ENCODE data around the gene FRMD6.
"Not testable (repeated sequence)": the region's sequence is repeated elsewhere in the genome, so short reads cannot be mapped to it uniquely, and the experiment has no call there.

The FRMD6 gene

GRCh38 chr14:51628238-51628637, 23.5 kb upstream of the FRMD6 start:
- no peak for TF ChIP-seq CTCF (IDR thresholded peaks at IDR 0.05)
- no peak for TF ChIP-seq ZFX (IDR thresholded peaks at IDR 0.05; ENCODE audit: borderline replicate concordance)
- H3K27ac ChIP-seq = no peak overlapping the region

DNA sequence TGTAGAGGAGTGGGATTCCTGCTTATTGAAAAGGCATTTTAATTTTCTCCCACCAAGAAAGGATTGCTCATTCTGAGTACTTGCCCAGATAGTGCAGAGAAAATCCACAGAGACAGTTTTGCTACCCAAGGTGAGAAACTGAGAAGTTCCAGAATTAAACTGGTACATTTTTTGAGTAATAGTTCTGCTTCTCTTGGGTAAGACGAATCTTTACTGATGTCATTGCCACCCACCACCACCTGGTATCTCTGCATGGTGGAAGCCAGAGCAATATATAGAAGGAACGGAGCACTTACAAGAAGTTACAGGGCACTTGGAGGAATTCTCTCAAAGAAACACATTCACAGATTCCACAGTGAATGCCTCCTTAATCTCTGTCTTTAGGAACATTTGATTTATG, 20.7 kb upstream of the FRMD6 start:
- TF ChIP-seq CTCF (IDR thresholded peaks at IDR 0.05) (no peak), ZFX (IDR thresholded peaks at IDR 0.05; ENCODE audit: borderline replicate concordance) (no peak)
- H3K27ac ChIP-seq = no peak overlapping the region

DNA sequence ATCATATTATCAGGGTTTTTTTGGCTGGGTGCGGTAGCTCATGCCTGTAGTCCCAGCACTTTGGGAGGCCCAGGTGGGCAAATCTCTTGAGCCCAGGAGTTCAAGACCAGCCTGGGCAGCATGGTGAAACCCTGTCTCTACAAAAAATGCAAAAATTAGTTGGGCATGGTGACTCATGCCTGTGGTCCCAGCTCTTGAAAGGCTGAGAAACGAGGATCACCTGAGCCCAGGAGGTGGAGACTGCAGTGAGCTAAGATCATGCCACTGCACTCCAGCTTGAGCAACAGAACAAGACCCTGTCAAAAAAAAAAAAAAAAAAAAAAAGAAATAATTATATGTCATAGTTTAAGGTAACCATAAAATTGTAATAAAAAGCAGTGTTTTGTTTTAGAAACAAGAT, 18.4 kb upstream of the FRMD6 start:
- not testable (repeated sequence) for H3K27ac ChIP-seq

- H3K27ac ChIP-seq = no peak overlapping the region
- TF ChIP-seq CTCF (IDR thresholded peaks at IDR 0.05) (no peak), ZFX (IDR thresholded peaks at IDR 0.05; ENCODE audit: borderline replicate concordance) (no peak)
Measured at GRCh38 chr14:51636109-51636508, 15.6 kb upstream of the FRMD6 start.

DNA sequence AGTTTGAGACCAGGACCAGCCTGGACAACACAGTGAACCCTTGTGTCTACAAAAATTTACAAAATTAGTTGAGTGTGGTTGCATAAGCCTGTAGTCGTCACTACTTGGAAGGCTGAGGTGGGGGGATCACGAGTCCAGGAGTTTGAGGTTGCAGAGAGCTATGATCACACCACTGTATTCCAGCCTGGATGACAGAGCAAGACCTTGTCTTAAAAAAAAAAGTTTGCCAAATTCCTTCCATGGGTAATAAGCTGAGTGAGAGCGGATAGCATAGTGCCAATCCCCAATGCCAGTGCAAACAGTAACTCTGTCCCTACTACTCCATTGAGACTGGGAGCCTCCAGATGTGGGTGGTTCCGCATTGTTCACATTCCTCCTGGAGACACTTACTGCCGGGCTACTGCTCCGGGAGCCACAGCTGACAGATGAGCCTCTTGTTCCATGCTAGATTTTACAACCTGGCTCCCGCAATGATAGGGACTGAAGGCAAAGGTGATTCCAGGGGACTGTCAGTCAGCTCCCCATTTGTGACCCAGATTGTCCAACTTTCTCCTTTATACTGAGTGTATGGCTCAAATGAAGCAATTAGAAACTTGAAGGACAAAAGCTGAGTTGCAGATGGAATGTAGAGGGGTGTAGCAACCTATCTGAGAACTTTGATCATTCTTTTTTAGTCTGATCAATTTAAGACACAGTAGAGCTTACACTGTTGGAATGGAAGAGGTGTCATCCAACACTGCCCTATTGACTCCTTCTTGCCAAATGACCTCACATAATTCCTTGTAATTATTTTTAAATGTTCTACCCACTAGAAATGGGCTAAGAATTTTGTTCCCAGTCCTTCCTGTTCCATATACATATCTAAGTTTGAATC, 13.4 kb upstream of the FRMD6 start:
- no peak overlapping the region for H3K27ac ChIP-seq
- no peak for TF ChIP-seq CTCF (IDR thresholded peaks at IDR 0.05)
- TF ChIP-seq ZFX (IDR thresholded peaks at IDR 0.05; ENCODE audit: borderline replicate concordance) = no peak

GRCh38 chr14:51639668-51640316, 11.9 kb upstream of the FRMD6 start:
- no peak for TF ChIP-seq CTCF (IDR thresholded peaks at IDR 0.05)
- no peak for TF ChIP-seq ZFX (IDR thresholded peaks at IDR 0.05; ENCODE audit: borderline replicate concordance)

DNA sequence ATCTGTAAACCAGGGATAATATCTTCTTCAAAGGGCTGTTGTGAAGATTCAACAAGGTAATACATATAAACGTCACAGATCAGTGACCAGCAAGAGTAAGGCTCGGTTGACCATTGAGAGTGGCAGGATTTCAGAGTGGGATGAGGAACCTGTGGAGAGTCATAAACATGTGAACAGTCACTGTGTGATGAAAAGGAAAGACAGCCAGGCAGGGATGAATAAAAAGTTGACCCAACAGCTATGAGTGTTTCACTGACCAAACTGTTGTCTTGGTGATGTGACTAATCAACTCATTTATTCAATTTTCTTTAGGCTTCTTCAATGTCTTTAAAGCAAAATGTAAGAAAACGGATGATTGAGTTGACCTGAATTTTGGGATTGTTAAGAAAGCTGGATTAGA, 8.6 kb upstream of the FRMD6 start:
- TF ChIP-seq CTCF (IDR thresholded peaks at IDR 0.05) = no peak
- no peak for TF ChIP-seq ZFX (IDR thresholded peaks at IDR 0.05; ENCODE audit: borderline replicate concordance)
- H3K27ac ChIP-seq = no peak overlapping the region

More at GRCh38 chr14:51639668-51640316, 11.9 kb upstream of the FRMD6 start:
- H3K27ac ChIP-seq = no peak overlapping the region

Measured in 22Rv1 (cell line).